ENCODE data around the gene PTPRA.
"Not testable (repeated sequence)": the region's sequence is repeated elsewhere in the genome, so short reads cannot be mapped to it uniquely, and the experiment has no call there.

Gene PTPRA

GRCh38 chr20:3045816-3046676 is 172.8 kb downstream of the PTPRA start, which contains the start of gene MRPS26:
MRPS26 (plus strand) TSS chr20:3046052; CDS start chr20:3046069, 17 bp downstream.
- DNase-seq, result peak; percentile 52 to 91 (median 65)

GRCh38 chr20:3046677-3047462 is 173.6 kb downstream of the PTPRA start:
- DNase-seq, result peak in 1 of 5 experiments; percentile 52

GRCh38 chr20:3047486-3048419 is 174.5 kb downstream of the PTPRA start:
- no peak for DNase-seq

GRCh38 chr20:3051385-3052019 is 178.2 kb downstream of the PTPRA start:
- DNase-seq, result no peak

GRCh38 chr20:3059489-3059888 is 186.2 kb downstream of the PTPRA start:
- no peak for DNase-seq

GRCh38 chr20:3064119-3064518 is 190.8 kb downstream of the PTPRA start:
- not testable (repeated sequence) for DNase-seq

GRCh38 chr20:3067139-3068014 is 194.1 kb downstream of the PTPRA start:
- DNase-seq, result no peak

- no peak for DNase-seq
These were observed 194.8 kb downstream of the PTPRA start for GRCh38 chr20:3068075-3068474.

GRCh38 chr20:3068986-3069900 is 196.0 kb downstream of the PTPRA start:
- peak in 1 of 5 experiments; percentile 39 for DNase-seq

- DNase-seq, result no peak
These were observed 197.4 kb downstream of the PTPRA start for GRCh38 chr20:3070725-3071124.

- no peak for DNase-seq
These were observed 198.0 kb downstream of the PTPRA start for GRCh38 chr20:3071266-3071609.

- DNase-seq, result peak; percentile 50 to 84 (median 59)
These were observed 198.6 kb downstream of the PTPRA start, which contains the start of gene OXT for GRCh38 chr20:3071610-3072529. OXT (plus strand) TSS chr20:3071620; CDS start chr20:3071656, 36 bp downstream.

- DNase-seq, result no peak
These were observed 199.4 kb downstream of the PTPRA start for GRCh38 chr20:3072530-3073250.

GRCh38 chr20:3073251-3073643 is 200.0 kb downstream of the PTPRA start:
- DNase-seq, result not testable (repeated sequence)

- no peak for DNase-seq
These were observed 201.5 kb downstream of the PTPRA start for GRCh38 chr20:3074812-3075211.

- not testable (repeated sequence) for DNase-seq
These were observed 202.0 kb downstream of the PTPRA start for GRCh38 chr20:3075315-3075714.

GRCh38 chr20:3077618-3078134 is 204.4 kb downstream of the PTPRA start:
- peak in 1 of 5 experiments; percentile 69 for DNase-seq

All from T-helper 2 cell (primary cell).